GM19035 (cell line): ENCODE measurements around the gene IRF6.

Experiments
- ATAC-seq: cut with Tn5 transposase; IDR thresholded peaks from one replicate; pipeline ENCODE4 v1.9.1; 2021; ENCODE audit not compliant: unreplicated experiment

The IRF6 gene

GRCh38 chr1:209790286-209791193, 15.4 kb downstream of the IRF6 start:
- no peak for ATAC-seq

GRCh38 chr1:209789245-209789644, 16.7 kb downstream of the IRF6 start:
- no peak for ATAC-seq

- ATAC-seq, result no peak
These were observed 18.4 kb downstream of the IRF6 start for GRCh38 chr1:209787551-209787950.

GRCh38 chr1:209786146-209786545, 19.8 kb downstream of the IRF6 start:
- ATAC-seq, result no peak

GRCh38 chr1:209785592-209785991, 20.4 kb downstream of the IRF6 start:
- ATAC-seq, result no peak

- ATAC-seq, result peak; percentile 99
These were observed 21.4 kb downstream of the IRF6 start, which contains the start of gene C1orf74 for GRCh38 chr1:209784265-209785169. Gene C1orf74 (minus strand): TSS chr1:209784559. CDS start chr1:209783634, 925 bp downstream.

GRCh38 chr1:209783386-209783785, 22.6 kb downstream of the IRF6 start:
- ATAC-seq, result no peak

- ATAC-seq, result no peak
These were observed 25.7 kb downstream of the IRF6 start for GRCh38 chr1:209780268-209780667.

GRCh38 chr1:209778102-209778501, 27.8 kb downstream of the IRF6 start:
- ATAC-seq, result no peak

GRCh38 chr1:209777587-209777986, 28.4 kb downstream of the IRF6 start:
- no peak for ATAC-seq

- ATAC-seq, result no peak
These were observed 30.3 kb downstream of the IRF6 start for GRCh38 chr1:209775678-209776077.

- no peak for ATAC-seq
These were observed 31.4 kb downstream of the IRF6 start for GRCh38 chr1:209774592-209774991.

- ATAC-seq, result no peak
These were observed 33.8 kb downstream of the IRF6 start for GRCh38 chr1:209772126-209772525.

- ATAC-seq, result no peak
These were observed 35.1 kb downstream of the IRF6 start for GRCh38 chr1:209770636-209771415.

GRCh38 chr1:209769971-209770370, 36.0 kb downstream of the IRF6 start:
- no peak for ATAC-seq

GRCh38 chr1:209769171-209769904, 36.6 kb downstream of the IRF6 start:
- ATAC-seq, result peak; percentile 70

GRCh38 chr1:209768354-209768774, 37.6 kb downstream of the IRF6 start:
- peak; percentile 85 for ATAC-seq

GRCh38 chr1:209767706-209768105, 38.2 kb downstream of the IRF6 start:
- ATAC-seq, result no peak

- ATAC-seq, result no peak
These were observed 38.8 kb downstream of the IRF6 start for GRCh38 chr1:209767096-209767495.

GRCh38 chr1:209766051-209766450, 39.9 kb downstream of the IRF6 start:
- ATAC-seq, result no peak
